ENCODE measurements around the gene ZNF835.
"Not testable (repeated sequence)": the region's sequence is repeated elsewhere in the genome, so short reads cannot be mapped to it uniquely, and the experiment has no call there.

ZNF835 gene

DNA sequence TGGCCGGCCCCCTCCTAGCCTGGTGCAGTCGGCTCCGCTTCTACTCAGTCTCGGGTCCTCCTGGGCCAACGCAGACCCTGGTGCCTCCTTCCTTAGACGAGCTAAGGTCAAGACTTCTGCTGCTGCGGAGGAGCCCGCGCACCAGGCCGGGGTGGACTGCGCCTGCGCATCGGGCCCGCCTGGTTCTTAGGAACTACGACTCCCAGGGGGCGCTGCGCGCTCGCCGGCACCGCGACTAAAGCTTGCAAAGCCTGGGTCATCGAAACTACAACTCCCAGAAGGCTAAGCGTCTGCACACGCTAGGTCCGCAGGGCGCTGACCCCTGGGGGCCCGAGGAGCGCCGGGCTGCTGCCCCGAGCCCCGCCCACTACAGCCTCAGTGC is at the start of gene ZNF835:
TSS of gene ZNF835 (minus strand) at position 145 of the 382 bp plus-strand sequence. CDS start 6,559 bp downstream, outside the sequence.
- peaks cover 5% of the 10 kb centered on the region for H3K9me3 Mint-ChIP-seq

DNA sequence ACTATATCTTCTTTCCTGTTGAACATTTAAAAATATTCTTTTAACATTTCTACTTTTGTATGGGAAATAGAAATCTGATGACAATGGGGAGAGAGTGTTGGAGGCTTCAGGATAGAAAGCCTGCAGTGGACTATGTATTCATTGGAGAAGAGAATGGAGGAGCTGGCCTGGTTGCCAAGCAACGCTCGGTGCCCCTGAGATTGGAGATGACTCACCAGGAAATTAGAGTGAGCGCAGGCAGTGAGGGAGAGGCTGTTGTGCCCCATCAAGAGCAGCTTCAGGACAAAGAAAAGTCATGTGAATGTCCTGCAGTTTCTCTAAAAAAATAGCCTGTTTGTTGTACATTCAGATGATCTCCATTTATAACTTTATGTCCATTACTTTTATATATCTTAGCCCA is 48.7 kb upstream of the ZNF835 start:
- no peak overlapping the region for H3K27ac Mint-ChIP-seq
- H3K9me3 Mint-ChIP-seq = peaks cover 20% of the 10 kb centered on the region
- H3K27me3 Mint-ChIP-seq = no peaks in the 10 kb centered on the region
- H3K4me3 Mint-ChIP-seq = no peak overlapping the region
- H3K36me3 Mint-ChIP-seq = peaks cover 9% of the 10 kb centered on the region
- H3K4me1 Mint-ChIP-seq = no peaks in the 10 kb centered on the region

More for the DNA sequence above, at the start of gene ZNF835:
- Mint-ChIP-seq H3K4me3 (peak within 1 kb of the TSS; percentile 92), H3K27ac (peak within 1 kb of the TSS; percentile 74), H3K27me3 (no peaks in the 10 kb centered on the region), H3K36me3 (peaks cover 5% of the 10 kb centered on the region), H3K4me1 (peaks cover 9% of the 10 kb centered on the region)

DNA sequence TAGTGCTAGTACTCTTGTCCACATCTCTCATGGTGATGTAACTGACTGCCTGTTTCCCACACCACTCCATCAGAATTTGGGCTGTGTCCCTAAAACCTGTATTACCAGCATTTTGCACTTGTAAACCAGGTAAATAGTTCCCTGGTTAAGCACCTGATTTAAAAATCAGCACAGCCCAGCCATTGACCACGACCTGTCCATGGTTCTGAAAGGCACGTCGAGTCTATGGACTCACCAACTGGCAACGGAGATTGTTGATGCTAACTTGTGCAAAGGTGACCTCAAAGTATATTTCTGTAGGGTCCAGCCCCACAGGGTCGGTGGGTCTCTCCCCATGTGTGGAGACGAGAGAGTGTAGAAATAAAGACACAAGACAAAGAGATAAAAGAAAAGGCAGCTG is 46.7 kb upstream of the ZNF835 start:
- peaks cover 12% of the 10 kb centered on the region for H3K9me3 Mint-ChIP-seq
- no peaks in the 10 kb centered on the region for H3K27me3 Mint-ChIP-seq
- no peaks in the 10 kb centered on the region for H3K4me1 Mint-ChIP-seq
- H3K27ac Mint-ChIP-seq = no peak overlapping the region
- H3K36me3 Mint-ChIP-seq = peaks cover 5% of the 10 kb centered on the region
- no peak overlapping the region for H3K4me3 Mint-ChIP-seq

DNA sequence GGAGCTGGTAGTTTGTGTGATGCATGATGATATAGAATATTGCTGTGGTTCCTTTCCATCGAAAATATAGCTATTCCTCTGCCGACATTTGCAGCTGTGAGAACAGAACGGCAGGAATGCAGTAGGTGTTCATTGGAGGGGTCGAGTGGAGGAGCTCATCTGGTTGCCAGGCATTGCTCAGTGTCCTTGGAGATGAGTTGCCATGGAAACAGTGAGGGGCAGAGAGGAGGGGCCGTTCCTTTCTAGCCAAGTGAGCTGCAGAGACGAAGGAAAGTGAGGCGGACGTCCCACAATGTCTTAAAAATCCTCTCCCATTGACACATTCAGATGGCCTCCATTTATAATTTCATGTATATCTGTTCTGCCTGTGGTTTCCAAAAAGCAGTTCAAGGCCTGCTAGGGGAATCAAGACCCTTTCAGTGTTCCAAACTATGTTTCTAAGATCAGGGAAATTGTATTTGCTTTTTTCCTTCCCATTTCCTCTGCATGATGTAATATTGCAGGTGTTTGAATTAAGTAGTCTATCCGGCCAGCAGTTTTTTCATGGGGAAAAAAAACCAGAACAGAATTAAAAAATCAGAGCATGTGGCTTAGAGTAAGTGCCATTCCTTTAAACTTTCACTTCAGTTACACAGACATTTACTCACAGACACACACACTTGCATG is 41.2 kb upstream of the ZNF835 start:
- Mint-ChIP-seq H3K4me3 (no peak overlapping the region), H3K27ac (no peak overlapping the region), H3K36me3 (peaks cover 4% of the 10 kb centered on the region), H3K9me3 (peaks cover 10% of the 10 kb centered on the region), H3K27me3 (no peaks in the 10 kb centered on the region), H3K4me1 (no peaks in the 10 kb centered on the region)

DNA sequence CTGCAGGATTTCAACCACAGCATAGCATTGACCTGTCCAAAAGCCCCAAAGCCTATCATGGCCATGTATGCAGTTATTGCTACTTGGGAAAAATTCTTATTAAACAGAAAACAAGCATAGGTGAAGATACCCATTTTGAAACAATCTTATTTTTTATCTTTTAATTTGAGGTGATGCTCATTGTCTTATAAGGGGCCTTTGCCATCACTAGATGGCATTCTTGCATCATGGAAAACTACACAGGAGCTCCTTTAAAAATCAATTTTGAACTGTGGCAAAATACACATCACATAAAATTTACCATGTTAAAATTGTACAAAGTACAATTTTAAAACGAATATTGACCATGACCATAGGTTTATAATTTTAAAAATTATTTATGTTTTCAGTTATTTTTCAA is 38.9 kb upstream of the ZNF835 start:
- Mint-ChIP-seq H3K36me3 (peaks cover 4% of the 10 kb centered on the region), H3K4me3 (no peak overlapping the region), H3K4me1 (no peaks in the 10 kb centered on the region), H3K9me3 (peaks cover 23% of the 10 kb centered on the region), H3K27ac (no peak overlapping the region), H3K27me3 (no peaks in the 10 kb centered on the region)

DNA sequence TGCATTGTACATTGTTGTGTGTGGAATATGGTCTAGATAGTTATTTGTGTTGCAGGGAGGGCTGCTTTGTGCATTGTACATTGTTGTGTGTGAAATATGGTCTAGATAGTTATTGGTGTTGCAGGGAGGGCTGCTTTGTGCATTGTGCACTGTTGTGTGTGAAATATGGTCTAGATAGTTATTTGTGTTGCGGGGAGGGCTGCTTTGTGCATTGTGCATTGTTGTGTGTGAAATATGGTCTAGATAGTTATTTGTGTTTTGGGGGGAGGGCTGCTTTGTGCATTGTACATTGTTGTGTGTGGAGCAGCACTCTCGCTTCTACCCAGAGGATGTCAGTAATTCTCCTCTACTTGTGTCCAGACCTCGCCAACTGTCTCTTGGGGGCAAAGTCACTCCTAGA is 36.3 kb upstream of the ZNF835 start:
- H3K36me3 Mint-ChIP-seq = peaks cover 4% of the 10 kb centered on the region
- H3K27me3 Mint-ChIP-seq = no peaks in the 10 kb centered on the region
- H3K4me3 Mint-ChIP-seq = no peak overlapping the region
- H3K27ac Mint-ChIP-seq = no peak overlapping the region
- H3K9me3 Mint-ChIP-seq = peaks cover 34% of the 10 kb centered on the region
- H3K4me1 Mint-ChIP-seq = no peaks in the 10 kb centered on the region

DNA sequence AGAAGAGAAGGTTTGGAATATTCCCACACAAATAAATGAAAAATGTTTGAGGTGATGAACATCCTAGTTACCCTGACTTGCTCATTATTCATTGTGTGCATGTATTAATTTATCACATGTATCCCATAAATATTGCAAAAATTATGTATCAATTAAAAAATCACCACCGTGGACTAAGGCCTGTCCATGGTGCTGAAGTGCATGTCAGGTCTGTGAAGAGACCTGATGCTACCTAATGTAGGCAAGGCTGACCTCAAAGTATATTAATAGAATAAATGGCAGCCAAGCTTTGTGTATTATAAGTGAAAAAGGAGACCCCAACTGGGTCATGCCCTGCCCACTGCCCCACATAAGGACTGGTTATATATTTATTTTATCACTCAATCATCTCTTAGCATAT is 34.4 kb upstream of the ZNF835 start:
- H3K4me3 Mint-ChIP-seq = no peak overlapping the region
- H3K27me3 Mint-ChIP-seq = no peaks in the 10 kb centered on the region
- H3K36me3 Mint-ChIP-seq = peaks cover 9% of the 10 kb centered on the region
- peaks cover 34% of the 10 kb centered on the region for H3K9me3 Mint-ChIP-seq
- no peaks in the 10 kb centered on the region for H3K4me1 Mint-ChIP-seq
- no peak overlapping the region for H3K27ac Mint-ChIP-seq

DNA sequence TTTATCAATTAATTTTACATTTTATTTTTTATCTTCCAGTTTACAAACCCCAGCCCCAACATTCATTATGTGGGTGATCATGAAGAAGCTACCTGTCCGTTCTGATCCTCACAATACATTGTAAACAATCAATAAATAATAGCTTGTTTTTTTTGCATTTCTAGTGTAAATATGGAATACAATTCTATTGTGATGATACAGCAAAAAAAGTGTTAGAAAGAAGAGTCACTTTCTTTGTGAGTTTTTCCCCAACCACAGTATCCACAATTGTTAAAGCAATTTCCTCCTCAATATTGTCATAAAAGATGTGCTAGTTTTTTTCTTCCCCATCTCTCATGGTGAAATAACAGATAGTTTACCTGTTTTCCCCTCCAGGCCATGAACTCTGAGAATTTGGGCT is 30.3 kb upstream of the ZNF835 start:
- Mint-ChIP-seq H3K4me3 (no peak overlapping the region), H3K27ac (no peak overlapping the region), H3K27me3 (no peaks in the 10 kb centered on the region), H3K36me3 (peaks cover 11% of the 10 kb centered on the region), H3K9me3 (peaks cover 33% of the 10 kb centered on the region), H3K4me1 (no peaks in the 10 kb centered on the region)

DNA sequence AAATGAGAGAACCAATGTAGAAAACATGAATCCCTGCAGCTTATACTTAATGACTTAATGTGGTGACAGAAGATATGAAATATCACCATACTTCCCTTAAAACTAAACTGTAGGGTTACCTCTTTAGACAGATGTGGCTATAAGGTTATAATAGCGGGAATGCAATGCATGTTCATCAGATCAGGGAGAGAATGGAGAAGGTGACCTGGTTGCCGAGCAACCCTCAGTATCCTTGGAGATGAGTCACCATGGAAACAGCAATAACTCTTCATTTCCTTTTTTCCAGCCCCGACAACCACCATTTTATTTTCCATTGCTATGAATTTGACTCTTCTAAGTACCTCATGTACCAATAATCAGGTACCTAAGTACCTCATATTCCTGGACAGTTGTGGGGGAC is 28.0 kb upstream of the ZNF835 start:
- Mint-ChIP-seq H3K27ac (no peak overlapping the region), H3K27me3 (no peaks in the 10 kb centered on the region), H3K4me1 (no peaks in the 10 kb centered on the region), H3K9me3 (peaks cover 24% of the 10 kb centered on the region), H3K4me3 (no peak overlapping the region), H3K36me3 (peaks cover 11% of the 10 kb centered on the region)

DNA sequence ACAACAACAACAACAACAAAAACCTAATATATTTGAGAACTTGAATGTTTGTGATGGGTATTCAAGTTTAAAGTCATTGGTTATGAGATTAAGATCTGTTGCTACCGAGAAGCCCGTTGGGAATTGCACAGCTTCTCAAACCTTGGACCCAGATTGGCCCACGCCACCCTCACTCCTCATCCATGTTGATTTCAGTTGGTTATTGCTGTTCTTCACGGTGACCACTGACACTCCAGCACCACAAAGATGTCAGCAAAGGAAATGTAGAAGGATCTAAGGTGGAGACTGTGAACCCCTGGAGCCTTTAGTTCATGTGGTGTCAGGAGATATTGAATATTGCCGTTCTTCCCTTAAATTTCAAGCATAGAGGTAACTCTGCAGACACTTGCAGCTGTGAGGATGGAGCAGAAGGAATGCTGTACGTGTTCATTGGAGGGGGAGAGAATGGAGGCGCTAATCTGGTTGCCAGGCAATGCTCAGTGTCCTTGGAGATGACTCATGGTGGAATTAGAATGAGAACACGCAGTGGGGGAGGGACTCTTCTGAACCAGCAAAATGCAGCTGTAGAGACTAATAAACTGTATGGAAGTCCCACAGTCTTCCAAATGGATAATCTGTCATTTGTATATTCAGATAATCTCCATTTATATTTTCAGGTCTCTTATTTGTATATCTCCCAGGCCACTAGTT is 20.8 kb upstream of the ZNF835 start:
- Mint-ChIP-seq H3K27ac (no peak overlapping the region), H3K4me3 (no peak overlapping the region)

DNA sequence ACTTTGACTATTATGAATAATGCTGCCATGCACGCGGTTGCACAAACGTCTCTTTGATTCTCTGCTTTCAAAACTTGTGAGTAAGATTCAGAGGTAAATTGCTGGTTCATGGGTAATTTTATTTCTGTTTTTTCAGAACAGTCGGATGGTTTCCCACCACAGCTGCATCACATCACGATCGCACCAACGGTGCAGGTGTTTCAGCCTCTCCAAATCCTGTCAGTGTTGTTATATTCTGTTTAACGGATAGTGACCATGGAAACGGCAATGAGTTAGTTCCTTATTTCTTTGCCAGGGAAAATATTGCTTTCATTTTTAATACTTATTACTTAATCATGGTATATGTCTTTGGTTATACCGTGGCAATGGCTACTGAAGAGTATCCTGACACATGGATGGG is 19.1 kb upstream of the ZNF835 start:
- Mint-ChIP-seq H3K27ac (no peak overlapping the region), H3K4me1 (no peaks in the 10 kb centered on the region), H3K36me3 (peaks cover 13% of the 10 kb centered on the region), H3K27me3 (no peaks in the 10 kb centered on the region), H3K4me3 (no peak overlapping the region), H3K9me3 (peaks cover 14% of the 10 kb centered on the region)

More for the DNA sequence above, 20.8 kb upstream of the ZNF835 start:
- no peaks in the 10 kb centered on the region for H3K4me1 Mint-ChIP-seq
- no peaks in the 10 kb centered on the region for H3K27me3 Mint-ChIP-seq
- H3K9me3 Mint-ChIP-seq = peaks cover 11% of the 10 kb centered on the region
- H3K36me3 Mint-ChIP-seq = peaks cover 4% of the 10 kb centered on the region

DNA sequence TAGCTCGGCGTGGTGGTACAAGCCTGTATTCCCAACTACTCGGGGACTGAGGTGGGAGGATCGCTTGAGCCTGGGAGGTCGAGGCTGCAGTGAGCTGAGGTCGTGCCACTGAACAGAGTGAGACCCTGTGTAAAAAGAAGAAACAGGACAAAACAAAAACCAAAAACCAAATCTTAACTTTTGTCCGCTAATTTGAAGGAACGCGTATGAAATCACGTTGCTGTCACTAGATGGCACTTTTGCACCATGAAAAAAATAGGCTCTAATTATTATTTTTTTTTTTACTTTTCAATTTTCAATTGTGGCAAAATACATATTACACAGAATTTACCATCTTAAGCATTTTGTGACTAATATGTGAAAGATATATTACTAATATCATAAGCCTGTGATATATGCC is 17.6 kb upstream of the ZNF835 start:
- Mint-ChIP-seq H3K9me3 (peaks cover 18% of the 10 kb centered on the region), H3K27me3 (no peaks in the 10 kb centered on the region), H3K36me3 (peaks cover 16% of the 10 kb centered on the region), H3K27ac (no peak overlapping the region), H3K4me3 (no peak overlapping the region), H3K4me1 (no peaks in the 10 kb centered on the region)

DNA sequence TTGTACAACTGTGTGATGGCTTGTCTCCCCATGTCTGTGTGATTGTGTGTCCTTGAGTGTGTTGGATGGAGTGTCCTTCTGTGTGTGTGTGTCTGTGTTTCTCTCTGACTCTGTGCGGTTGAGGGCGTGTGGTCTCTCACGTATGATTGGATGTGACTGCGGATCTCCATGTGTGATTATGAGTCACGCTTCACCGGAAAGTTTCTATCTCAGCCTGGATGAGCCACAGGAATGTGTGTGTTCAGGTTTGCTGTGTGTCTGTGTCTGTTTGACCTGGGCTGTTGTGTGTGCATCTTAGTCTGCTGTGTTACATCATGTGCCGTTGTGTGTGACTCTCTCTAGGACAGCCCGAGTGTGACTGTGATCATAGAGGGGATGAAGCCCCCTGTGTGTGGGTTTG is 15.5 kb upstream of the ZNF835 start:
- peaks cover 12% of the 10 kb centered on the region for H3K36me3 Mint-ChIP-seq
- no peak overlapping the region for H3K27ac Mint-ChIP-seq
- peaks cover 9% of the 10 kb centered on the region for H3K9me3 Mint-ChIP-seq
- no peak overlapping the region for H3K4me3 Mint-ChIP-seq
- H3K27me3 Mint-ChIP-seq = no peaks in the 10 kb centered on the region
- H3K4me1 Mint-ChIP-seq = no peaks in the 10 kb centered on the region

DNA sequence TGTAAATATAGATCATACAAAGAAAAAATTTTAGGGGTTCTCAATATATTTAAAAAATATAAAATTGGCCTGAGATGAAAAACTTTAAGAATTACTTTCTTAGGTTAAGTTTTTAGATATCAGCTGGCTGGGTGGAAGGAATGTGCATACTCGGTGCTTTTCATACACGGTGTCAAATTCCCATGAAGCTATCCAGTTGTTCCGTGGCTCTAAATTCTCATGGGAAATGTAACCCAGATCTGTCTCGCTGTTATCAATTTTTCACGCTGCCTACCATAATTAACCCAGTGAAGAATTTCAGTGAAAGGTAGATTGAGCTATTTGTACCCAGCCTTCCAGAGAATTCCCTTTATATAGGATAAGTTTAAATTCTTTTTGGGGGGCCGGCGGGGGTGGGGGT is 11.6 kb upstream of the ZNF835 start:
- Mint-ChIP-seq H3K27ac (no peak overlapping the region), H3K36me3 (peaks cover 15% of the 10 kb centered on the region), H3K4me1 (no peaks in the 10 kb centered on the region), H3K4me3 (no peak overlapping the region), H3K27me3 (no peaks in the 10 kb centered on the region), H3K9me3 (peaks cover 15% of the 10 kb centered on the region)

DNA sequence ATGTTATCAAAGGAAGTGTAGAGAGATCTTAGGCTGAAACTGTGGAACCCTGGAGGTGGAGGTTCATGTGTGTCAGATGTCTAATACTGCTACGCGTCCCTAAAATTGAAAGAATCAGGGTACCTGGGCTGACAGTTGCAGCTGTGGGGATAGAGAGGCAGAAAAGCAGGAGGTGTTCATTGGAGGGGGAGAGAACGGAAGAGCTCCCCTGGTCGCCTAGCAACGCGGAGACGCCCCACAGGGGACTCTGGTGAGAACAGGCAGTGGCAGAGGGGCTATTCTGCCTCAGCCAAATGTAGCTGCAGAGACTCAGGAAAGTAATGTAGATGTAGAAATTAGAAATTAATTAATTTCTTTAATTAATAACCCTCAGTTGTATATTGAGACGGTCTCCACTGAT is 10.1 kb upstream of the ZNF835 start:
- peaks cover 14% of the 10 kb centered on the region for H3K36me3 Mint-ChIP-seq
- H3K4me3 Mint-ChIP-seq = no peak overlapping the region
- H3K9me3 Mint-ChIP-seq = peaks cover 10% of the 10 kb centered on the region
- no peaks in the 10 kb centered on the region for H3K4me1 Mint-ChIP-seq
- no peaks in the 10 kb centered on the region for H3K27me3 Mint-ChIP-seq
- no peak overlapping the region for H3K27ac Mint-ChIP-seq

DNA sequence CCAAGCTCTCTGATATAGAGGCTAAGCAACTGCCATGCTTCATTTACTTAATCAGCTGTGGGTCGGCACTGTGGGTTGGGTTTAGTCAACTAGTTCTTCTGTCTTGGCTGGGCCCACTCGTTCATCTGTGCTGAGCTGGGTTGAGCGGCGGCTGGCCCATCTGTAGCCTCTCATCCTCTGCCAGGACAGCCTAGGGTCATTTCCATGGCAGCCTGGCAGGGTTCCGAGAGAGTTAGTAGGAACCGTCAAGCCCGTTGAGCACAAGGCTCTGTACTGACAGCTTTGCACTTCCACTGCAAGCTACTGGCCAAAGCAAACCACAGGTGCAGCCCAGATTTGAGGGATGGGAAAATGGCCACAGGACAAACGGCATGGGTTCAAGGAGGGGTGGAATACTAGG is 6.6 kb upstream of the ZNF835 start:
- Mint-ChIP-seq H3K9me3 (peaks cover 11% of the 10 kb centered on the region), H3K27ac (no peak overlapping the region), H3K4me1 (no peaks in the 10 kb centered on the region), H3K4me3 (no peak overlapping the region), H3K36me3 (peaks cover 7% of the 10 kb centered on the region), H3K27me3 (no peaks in the 10 kb centered on the region)

DNA sequence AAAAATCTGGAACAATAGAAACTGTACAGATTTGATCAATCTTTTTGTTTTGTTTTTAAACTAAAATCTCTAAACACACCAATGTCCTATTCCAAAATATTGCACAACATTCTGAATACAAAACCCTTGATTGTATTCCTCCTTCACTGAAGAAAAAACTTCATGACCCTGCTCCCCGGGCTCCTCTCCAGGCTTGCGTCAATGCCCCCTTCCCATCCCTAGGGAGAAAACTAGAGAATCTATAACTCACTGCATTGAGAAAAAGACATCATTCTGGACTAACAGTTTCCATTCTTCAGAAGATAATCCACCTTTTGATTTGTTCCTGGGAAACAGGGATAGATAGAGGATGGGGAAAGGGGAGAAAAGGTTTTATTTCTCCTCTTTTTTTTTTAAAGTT is 1.1 kb upstream of the ZNF835 start:
- not testable (repeated sequence) for H3K9me3 Mint-ChIP-seq, H3K4me1 Mint-ChIP-seq, H3K27ac Mint-ChIP-seq, H3K27me3 Mint-ChIP-seq, H3K36me3 Mint-ChIP-seq
- H3K4me3 Mint-ChIP-seq = peak overlapping the region; percentile 19

Measured in activated naive CD4-positive, alpha-beta T cell treated with anti-CD3 and anti-CD28 coated beads, Interleukin-2, amount 50 U/mL, for 24 hours (primary cell).